Neural cell (in vitro differentiated cells): ENCODE measurements around the gene MACROH2A1.

ENCODE experiments used
- EP300 ChIP-seq: fragments of 450-650 bp; conservative IDR thresholded peaks from 2 replicates; pipeline ENCODE4 v1.6.1; 2014; ENCODE audit warnings: antibody characterized with exemption, mild to moderate bottlenecking, moderate library complexity; ENCODE audit not compliant: poor library complexity, severe bottlenecking
- EZH2 ChIP-seq: fragments of 200-600, 300-800 bp; shearing (Covaris generic), sonication (generic); IDR thresholded peaks from 2 replicates; pipeline ENCODE4 v1.6.1; 2014; ENCODE audit warnings: antibody characterized with exemption, low read length, borderline replicate concordance, mild to moderate bottlenecking; ENCODE audit not compliant: insufficient read depth, poor library complexity, severe bottlenecking
- MXI1 ChIP-seq: fragments of 450-650 bp; conservative IDR thresholded peaks from 2 replicates; pipeline ENCODE4 v1.6.1; 2014; ENCODE audit warnings: antibody characterized with exemption, mild to moderate bottlenecking; ENCODE audit not compliant: poor library complexity, severe bottlenecking
- POLR2AphosphoS5 ChIP-seq: IDR thresholded peaks from 2 replicates; pipeline ENCODE4 v1.6.1; 2012
- RAD21 ChIP-seq: fragments of 450-650 bp; conservative IDR thresholded peaks from 2 replicates; pipeline ENCODE4 v1.6.1; 2014; ENCODE audit warnings: antibody characterized with exemption, mild to moderate bottlenecking, moderate library complexity
- SMC3 ChIP-seq: fragments of 450-650 bp; conservative IDR thresholded peaks from 2 replicates; pipeline ENCODE4 v1.6.1; 2014; ENCODE audit warnings: antibody characterized with exemption, mild to moderate bottlenecking, moderate library complexity; ENCODE audit not compliant: poor library complexity
- TAF1 ChIP-seq: IDR thresholded peaks from 2 replicates; pipeline ENCODE4 v1.6.1; 2012; ENCODE audit warnings: low read depth
- TF ChIP-seq, protein P1 (sequence below): IDR thresholded peaks from 2 replicates; pipeline ENCODE4 v1.6.1; 2012; ENCODE audit warnings: borderline replicate concordance
- TF ChIP-seq, protein P2 (sequence below): fragments of 450-650 bp; IDR thresholded peaks from 2 replicates; pipeline ENCODE4 v1.5.1; 2014; ENCODE audit warnings: antibody characterized with exemption, mild to moderate bottlenecking, moderate library complexity; ENCODE audit not compliant: poor library complexity, severe bottlenecking

- no peak for TF ChIP-seq EZH2
- TF ChIP-seq SMC3, result no peak
- TF ChIP-seq, protein P1, sequence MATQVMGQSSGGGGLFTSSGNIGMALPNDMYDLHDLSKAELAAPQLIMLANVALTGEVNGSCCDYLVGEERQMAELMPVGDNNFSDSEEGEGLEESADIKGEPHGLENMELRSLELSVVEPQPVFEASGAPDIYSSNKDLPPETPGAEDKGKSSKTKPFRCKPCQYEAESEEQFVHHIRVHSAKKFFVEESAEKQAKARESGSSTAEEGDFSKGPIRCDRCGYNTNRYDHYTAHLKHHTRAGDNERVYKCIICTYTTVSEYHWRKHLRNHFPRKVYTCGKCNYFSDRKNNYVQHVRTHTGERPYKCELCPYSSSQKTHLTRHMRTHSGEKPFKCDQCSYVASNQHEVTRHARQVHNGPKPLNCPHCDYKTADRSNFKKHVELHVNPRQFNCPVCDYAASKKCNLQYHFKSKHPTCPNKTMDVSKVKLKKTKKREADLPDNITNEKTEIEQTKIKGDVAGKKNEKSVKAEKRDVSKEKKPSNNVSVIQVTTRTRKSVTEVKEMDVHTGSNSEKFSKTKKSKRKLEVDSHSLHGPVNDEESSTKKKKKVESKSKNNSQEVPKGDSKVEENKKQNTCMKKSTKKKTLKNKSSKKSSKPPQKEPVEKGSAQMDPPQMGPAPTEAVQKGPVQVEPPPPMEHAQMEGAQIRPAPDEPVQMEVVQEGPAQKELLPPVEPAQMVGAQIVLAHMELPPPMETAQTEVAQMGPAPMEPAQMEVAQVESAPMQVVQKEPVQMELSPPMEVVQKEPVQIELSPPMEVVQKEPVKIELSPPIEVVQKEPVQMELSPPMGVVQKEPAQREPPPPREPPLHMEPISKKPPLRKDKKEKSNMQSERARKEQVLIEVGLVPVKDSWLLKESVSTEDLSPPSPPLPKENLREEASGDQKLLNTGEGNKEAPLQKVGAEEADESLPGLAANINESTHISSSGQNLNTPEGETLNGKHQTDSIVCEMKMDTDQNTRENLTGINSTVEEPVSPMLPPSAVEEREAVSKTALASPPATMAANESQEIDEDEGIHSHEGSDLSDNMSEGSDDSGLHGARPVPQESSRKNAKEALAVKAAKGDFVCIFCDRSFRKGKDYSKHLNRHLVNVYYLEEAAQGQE, result no peak
- TF ChIP-seq MXI1, result no peak
- TF ChIP-seq, protein P2, sequence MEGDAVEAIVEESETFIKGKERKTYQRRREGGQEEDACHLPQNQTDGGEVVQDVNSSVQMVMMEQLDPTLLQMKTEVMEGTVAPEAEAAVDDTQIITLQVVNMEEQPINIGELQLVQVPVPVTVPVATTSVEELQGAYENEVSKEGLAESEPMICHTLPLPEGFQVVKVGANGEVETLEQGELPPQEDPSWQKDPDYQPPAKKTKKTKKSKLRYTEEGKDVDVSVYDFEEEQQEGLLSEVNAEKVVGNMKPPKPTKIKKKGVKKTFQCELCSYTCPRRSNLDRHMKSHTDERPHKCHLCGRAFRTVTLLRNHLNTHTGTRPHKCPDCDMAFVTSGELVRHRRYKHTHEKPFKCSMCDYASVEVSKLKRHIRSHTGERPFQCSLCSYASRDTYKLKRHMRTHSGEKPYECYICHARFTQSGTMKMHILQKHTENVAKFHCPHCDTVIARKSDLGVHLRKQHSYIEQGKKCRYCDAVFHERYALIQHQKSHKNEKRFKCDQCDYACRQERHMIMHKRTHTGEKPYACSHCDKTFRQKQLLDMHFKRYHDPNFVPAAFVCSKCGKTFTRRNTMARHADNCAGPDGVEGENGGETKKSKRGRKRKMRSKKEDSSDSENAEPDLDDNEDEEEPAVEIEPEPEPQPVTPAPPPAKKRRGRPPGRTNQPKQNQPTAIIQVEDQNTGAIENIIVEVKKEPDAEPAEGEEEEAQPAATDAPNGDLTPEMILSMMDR, result no peak
- TF ChIP-seq EP300, result no peak
- TF ChIP-seq TAF1, result no peak
- TF ChIP-seq RAD21, result no peak
- no peak for TF ChIP-seq POLR2AphosphoS5
These were observed 95.4 kb downstream of the MACROH2A1 start for GRCh38 chr5:135303582-135304173.
